Measurements from ENCODE around the gene SMIM32. TPM values are rescaled to one million over a fixed set of nuclear protein-coding genes. Genes with fewer than 3 reads are reported as not detected.

Gene SMIM32
- total and polyA plus RNA-seq, 2 of the 13 experiments (the other 11 are each of a cell fraction or from before 2014, with no cell fraction given), result 0.15 to 0.20 TPM

DNA sequence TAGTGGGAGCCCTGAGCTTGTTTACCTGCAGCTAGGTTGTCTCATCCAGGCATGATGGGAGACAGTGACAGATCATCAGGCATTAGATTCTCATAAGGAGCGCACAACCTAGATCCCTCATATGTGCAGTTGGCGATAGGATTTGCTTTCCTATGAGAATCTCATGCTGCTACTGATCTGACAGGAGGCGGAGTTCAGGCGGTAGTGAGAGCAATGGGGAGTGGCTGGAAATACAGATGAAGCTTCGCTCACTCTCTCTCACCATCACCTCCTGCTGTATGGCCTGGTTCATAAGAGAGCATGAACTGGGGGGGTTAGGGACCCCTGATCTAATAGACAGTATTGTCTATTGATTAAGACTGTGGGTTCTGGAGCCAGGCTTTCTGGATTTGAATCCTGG, 35.4 kb downstream of the SMIM32 start:
- FAIRE-seq, result no peak
- Histone ChIP-seq H3K79me2 (ENCODE audit: insufficient read depth, low read length) (peaks cover 49% of the 10 kb centered on the region), H3K27ac (ENCODE audit: extremely low read length, insufficient read depth, low read length) (no peak overlapping the region), H3K27me3 (ENCODE audit: control insufficient read depth in 1 of 2, insufficient read depth in 2 of 2, low read length in 2 of 2) (no peaks in the 10 kb centered on the region), H3K4me1 (ENCODE audit: insufficient read depth, low read length) (no peaks in the 10 kb centered on the region), H2AFZ (ENCODE audit: low read length) (no peak overlapping the region), H4K20me1 (ENCODE audit: insufficient read depth, low read length) (no peaks in the 10 kb centered on the region), H3K36me3 (replicated peaks in 1 of 2; ENCODE audit: control insufficient read depth in 1 of 2, insufficient read depth in 2 of 2, low read length in 2 of 2) (peaks cover 21 to 64% of the 10 kb centered on the region in 2 experiments), H3K9ac (ENCODE audit: insufficient read depth, low read depth, low read length) (no peak overlapping the region), H3K9me3 (ENCODE audit: low read length) (no peaks in the 10 kb centered on the region), H3K4me3 (replicated peaks in 1 of 3; ENCODE audit: insufficient read depth in 1 of 3, low read depth in 2 of 3, low read length in 3 of 3) (no peak overlapping the region), H3K4me2 (ENCODE audit: low read depth, low read length) (no peak overlapping the region)
- intact Hi-C loops (cut with micrococcal nuclease; ENCODE audit: unreplicated experiment), result no loop called here
- ChIA-PET CTCF (ENCODE audit: low intra/inter-chr PET ratio, low total read pairs) (no interaction called here), POLR2A (no interaction called here)
- no peak for DNase-seq (ENCODE audit: low spot score)
- TF ChIP-seq, protein P1, sequence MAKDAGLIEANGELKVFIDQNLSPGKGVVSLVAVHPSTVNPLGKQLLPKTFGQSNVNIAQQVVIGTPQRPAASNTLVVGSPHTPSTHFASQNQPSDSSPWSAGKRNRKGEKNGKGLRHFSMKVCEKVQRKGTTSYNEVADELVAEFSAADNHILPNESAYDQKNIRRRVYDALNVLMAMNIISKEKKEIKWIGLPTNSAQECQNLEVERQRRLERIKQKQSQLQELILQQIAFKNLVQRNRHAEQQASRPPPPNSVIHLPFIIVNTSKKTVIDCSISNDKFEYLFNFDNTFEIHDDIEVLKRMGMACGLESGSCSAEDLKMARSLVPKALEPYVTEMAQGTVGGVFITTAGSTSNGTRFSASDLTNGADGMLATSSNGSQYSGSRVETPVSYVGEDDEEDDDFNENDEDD (CRISPR knock-in tag; IDR thresholded peaks at IDR 0.05; ENCODE audit: borderline replicate concordance), result no peak
- TF ChIP-seq ZBTB7A (CRISPR knock-in tag; IDR thresholded peaks at IDR 0.05), result no peak
- no peak for TF ChIP-seq ZNF496 (CRISPR knock-in tag; IDR thresholded peaks at IDR 0.05; ENCODE audit: insufficient replicate concordance)
- TF ChIP-seq ZBTB21 (CRISPR knock-in tag; IDR thresholded peaks at IDR 0.05), result no peak
- no peak for TF ChIP-seq ZNF451 (CRISPR knock-in tag; IDR thresholded peaks at IDR 0.05)
- no peak for TF ChIP-seq CHCHD3 (CRISPR knock-in tag; IDR thresholded peaks at IDR 0.05)
- TF ChIP-seq, protein P2, sequence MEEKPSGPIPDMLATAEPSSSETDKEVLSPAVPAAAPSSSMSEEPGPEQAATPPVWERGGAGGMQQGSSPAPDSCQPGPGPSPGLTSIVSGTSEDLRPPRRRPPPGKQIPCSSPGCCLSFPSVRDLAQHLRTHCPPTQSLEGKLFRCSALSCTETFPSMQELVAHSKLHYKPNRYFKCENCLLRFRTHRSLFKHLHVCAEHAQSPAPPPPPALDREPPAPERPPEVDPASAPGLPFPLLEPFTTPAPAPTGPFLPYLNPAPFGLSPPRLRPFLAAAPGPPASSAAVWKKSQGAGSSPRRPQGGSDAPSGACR (CRISPR knock-in tag; IDR thresholded peaks at IDR 0.05), result no peak
- no peak for TF ChIP-seq NFE2L2 (IDR thresholded peaks at IDR 0.05; ENCODE audit: low read length)
- TF ChIP-seq, protein P3, sequence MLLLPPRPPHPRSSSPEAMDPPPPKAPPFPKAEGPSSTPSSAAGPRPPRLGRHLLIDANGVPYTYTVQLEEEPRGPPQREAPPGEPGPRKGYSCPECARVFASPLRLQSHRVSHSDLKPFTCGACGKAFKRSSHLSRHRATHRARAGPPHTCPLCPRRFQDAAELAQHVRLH (CRISPR knock-in tag; IDR thresholded peaks at IDR 0.05; ENCODE audit: borderline replicate concordance, low read depth), result no peak
- no peak for TF ChIP-seq ADNP (CRISPR knock-in tag; IDR thresholded peaks at IDR 0.05)
- no peak for TF ChIP-seq FOXK2 (IDR thresholded peaks at IDR 0.05)
- TF ChIP-seq, protein P4, sequence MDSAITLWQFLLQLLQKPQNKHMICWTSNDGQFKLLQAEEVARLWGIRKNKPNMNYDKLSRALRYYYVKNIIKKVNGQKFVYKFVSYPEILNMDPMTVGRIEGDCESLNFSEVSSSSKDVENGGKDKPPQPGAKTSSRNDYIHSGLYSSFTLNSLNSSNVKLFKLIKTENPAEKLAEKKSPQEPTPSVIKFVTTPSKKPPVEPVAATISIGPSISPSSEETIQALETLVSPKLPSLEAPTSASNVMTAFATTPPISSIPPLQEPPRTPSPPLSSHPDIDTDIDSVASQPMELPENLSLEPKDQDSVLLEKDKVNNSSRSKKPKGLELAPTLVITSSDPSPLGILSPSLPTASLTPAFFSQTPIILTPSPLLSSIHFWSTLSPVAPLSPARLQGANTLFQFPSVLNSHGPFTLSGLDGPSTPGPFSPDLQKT (CRISPR knock-in tag; IDR thresholded peaks at IDR 0.05; ENCODE audit: borderline replicate concordance), result no peak
- ATAC-seq, result no peak
- in situ Hi-C loops (cut with HindIII; ENCODE audit: extremely low pct_ligation_motif_present, low pct_unique_long_range_greater_than_20kb), result no loop called here
- WGBS (ENCODE audit: low lambda C conversion rate), result 99% methylated on average over 5 of the region's 5 CpGs
- BruUV-seq (replicated peaks), result no TSS peak
